Retinal pigment epithelial cell (primary cell): ENCODE measurements around the gene FAXDC2.

Source experiments
- DNase-seq: peaks from one replicate; pipeline ENCODE4 v3.0.0-alpha.2; 2010; ENCODE audit warnings: low read depth
- H3K4me3 ChIP-seq: 2 replicates; pipeline ENCODE4 v1.5.1; 2011; ENCODE audit warnings: mild to moderate bottlenecking, low read length, control low read depth, moderate library complexity
- CTCF ChIP-seq: conservative IDR thresholded peaks from 2 replicates; pipeline ENCODE4 v1.5.1; 2011; ENCODE audit warnings: low read depth, low read length, control low read depth, inconsistent platforms

The FAXDC2 gene

GRCh38 chr5:154850255-154851062 is at the start of gene FAXDC2:
Gene FAXDC2 (minus strand): TSS chr5:154850603. CDS start chr5:154838178, 12,425 bp downstream.
- peak within 1 kb of the TSS; percentile 52 for H3K4me3 ChIP-seq
- DNase-seq: peak; percentile 61
- TF ChIP-seq CTCF: no peak

- DNase-seq: no peak
- TF ChIP-seq CTCF: no peak
- no peak overlapping the region for H3K4me3 ChIP-seq
Measured at GRCh38 chr5:154900066-154900465, 49.7 kb upstream of the FAXDC2 start.

GRCh38 chr5:154899151-154899816 is 48.9 kb upstream of the FAXDC2 start:
- no peak for TF ChIP-seq CTCF
- no peak for DNase-seq
- no peak overlapping the region for H3K4me3 ChIP-seq

- no peak for TF ChIP-seq CTCF
- no peak overlapping the region for H3K4me3 ChIP-seq
- no peak for DNase-seq
Measured at GRCh38 chr5:154898210-154898609, 47.8 kb upstream of the FAXDC2 start.

GRCh38 chr5:154896562-154897165 is 46.3 kb upstream of the FAXDC2 start:
- no peak for DNase-seq
- H3K4me3 ChIP-seq: no peak overlapping the region
- TF ChIP-seq CTCF: no peak

GRCh38 chr5:154895606-154896561 is 45.5 kb upstream of the FAXDC2 start:
- no peak for DNase-seq
- no peak overlapping the region for H3K4me3 ChIP-seq

More at GRCh38 chr5:154895606-154896561, 45.5 kb upstream of the FAXDC2 start:
- TF ChIP-seq CTCF: no peak
